ENCODE data around the gene ARMS2.

The ARMS2 gene

DNA sequence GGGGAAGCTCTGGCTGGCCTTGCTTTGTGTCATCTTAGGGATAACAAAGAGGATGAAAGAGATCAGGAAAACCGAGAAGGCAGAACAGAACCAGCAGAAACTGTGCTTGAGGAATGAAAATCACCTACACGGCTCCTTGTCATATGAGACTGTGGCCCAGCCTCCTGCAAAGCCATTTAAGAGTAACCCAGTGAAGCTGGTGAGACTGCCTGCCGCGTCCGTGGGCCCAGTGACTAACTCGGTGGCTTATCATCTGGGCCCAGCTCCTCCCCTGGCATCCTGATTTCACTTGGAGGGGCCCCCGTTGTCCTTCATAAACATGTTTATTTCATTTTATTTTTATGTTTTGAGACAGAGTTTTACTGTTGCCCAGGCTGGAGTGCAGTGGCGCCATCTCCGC lies 37.6 kb downstream of the ARMS2 start:
- no peak overlapping the region for H3K4me2 ChIP-seq (ENCODE audit: low read length)

DNA sequence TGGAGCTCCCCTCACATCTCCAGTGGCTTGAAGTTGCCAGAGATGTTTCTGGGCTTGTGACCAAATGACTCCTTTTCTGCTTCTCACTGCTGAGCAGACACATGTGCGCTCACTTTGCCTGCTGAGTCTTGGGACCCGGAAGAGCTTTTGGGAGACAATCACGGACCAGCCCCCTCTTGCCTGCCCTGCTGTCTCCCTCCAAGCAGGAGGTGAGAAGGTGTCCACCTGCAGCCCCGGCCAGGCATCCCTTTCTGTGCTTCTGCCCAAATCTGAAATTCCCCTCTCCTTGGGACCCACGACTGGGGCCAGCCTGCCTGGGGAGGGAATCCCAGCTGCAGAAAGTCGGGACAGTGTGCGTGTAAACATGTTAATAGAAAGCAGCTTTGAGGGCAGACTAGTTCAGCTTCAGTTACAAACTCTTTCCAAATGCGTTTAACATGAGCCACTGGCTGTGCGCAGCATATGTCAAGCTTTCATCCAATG lies 38.6 kb downstream of the ARMS2 start:
- H3K9me3 ChIP-seq (ENCODE audit: insufficient read depth, low read length): no peaks in the 10 kb centered on the region
- no peaks in the 10 kb centered on the region for H4K20me1 ChIP-seq (ENCODE audit: insufficient read depth, low read length)
- TF ChIP-seq CTCF (IDR thresholded peaks at IDR 0.05; ENCODE audit: low read depth, low read length) (no peak), EZH2phosphoT487 (IDR thresholded peaks at IDR 0.05; ENCODE audit: low read depth) (no peak)
- no peaks in the 10 kb centered on the region for H3K4me1 ChIP-seq (ENCODE audit: low read length)
- H3K9ac ChIP-seq (ENCODE audit: low read length): no peak overlapping the region
- H3K79me2 ChIP-seq (ENCODE audit: low read length): no peaks in the 10 kb centered on the region
- H3K36me3 ChIP-seq (replicated peaks; ENCODE audit: low read depth, low read length): no peaks in the 10 kb centered on the region
- no peak overlapping the region for H3K27ac ChIP-seq (ENCODE audit: low read length)
- H2AFZ ChIP-seq (ENCODE audit: low read depth, low read length): no peak overlapping the region
- H3K4me3 ChIP-seq (ENCODE audit: low read length): no peak overlapping the region
- 0 out of 2 replicates have a peak, but pooled peaks cover 4% of the 10 kb centered on the region for H3K27me3 ChIP-seq (ENCODE audit: low read depth, low read length)
- no peak overlapping the region for H3K4me2 ChIP-seq (ENCODE audit: low read length)

More for the DNA sequence above, 37.6 kb downstream of the ARMS2 start:
- Histone ChIP-seq H3K9ac (ENCODE audit: low read length) (no peak overlapping the region), H3K4me1 (ENCODE audit: low read length) (no peaks in the 10 kb centered on the region), H2AFZ (ENCODE audit: low read depth, low read length) (no peak overlapping the region), H3K27me3 (ENCODE audit: low read depth, low read length) (0 out of 2 replicates have a peak, but pooled peaks cover 4% of the 10 kb centered on the region), H3K36me3 (replicated peaks; ENCODE audit: low read depth, low read length) (no peaks in the 10 kb centered on the region), H3K4me3 (ENCODE audit: low read length) (no peak overlapping the region), H3K9me3 (ENCODE audit: insufficient read depth, low read length) (no peaks in the 10 kb centered on the region), H3K27ac (ENCODE audit: low read length) (no peak overlapping the region), H4K20me1 (ENCODE audit: insufficient read depth, low read length) (no peaks in the 10 kb centered on the region), H3K79me2 (ENCODE audit: low read length) (no peaks in the 10 kb centered on the region)
- TF ChIP-seq CTCF (IDR thresholded peaks at IDR 0.05; ENCODE audit: low read depth, low read length): no peak

DNA sequence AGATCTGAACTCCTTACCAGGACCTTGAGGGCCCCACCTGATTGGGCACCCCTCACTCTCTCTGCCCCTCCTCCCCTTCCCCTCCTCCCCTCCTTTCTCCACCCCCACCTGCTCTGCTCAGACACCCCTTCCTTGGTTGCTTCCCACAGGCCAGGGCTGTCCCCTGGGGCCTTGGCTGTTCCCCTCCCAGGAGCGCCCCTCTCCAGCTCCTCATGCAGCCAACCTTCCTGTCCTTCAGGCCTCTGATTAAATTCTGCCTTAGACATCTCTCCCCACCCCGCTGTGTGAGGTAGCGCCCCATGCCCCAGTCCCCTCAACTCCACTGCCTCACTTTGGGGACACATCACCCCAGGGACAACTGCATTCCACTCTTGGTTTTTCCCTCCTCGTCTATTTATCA lies 39.3 kb downstream of the ARMS2 start:
- Histone ChIP-seq H3K9ac (ENCODE audit: low read length) (no peak overlapping the region), H3K79me2 (ENCODE audit: low read length) (no peaks in the 10 kb centered on the region), H3K36me3 (replicated peaks; ENCODE audit: low read depth, low read length) (no peaks in the 10 kb centered on the region), H3K27ac (ENCODE audit: low read length) (no peak overlapping the region), H2AFZ (ENCODE audit: low read depth, low read length) (no peak overlapping the region), H3K4me1 (ENCODE audit: low read length) (no peaks in the 10 kb centered on the region), H3K4me3 (ENCODE audit: low read length) (no peak overlapping the region), H3K4me2 (ENCODE audit: low read length) (no peak overlapping the region), H4K20me1 (ENCODE audit: insufficient read depth, low read length) (no peaks in the 10 kb centered on the region), H3K27me3 (ENCODE audit: low read depth, low read length) (0 out of 2 replicates have a peak, but pooled peaks cover 4% of the 10 kb centered on the region), H3K9me3 (ENCODE audit: insufficient read depth, low read length) (no peaks in the 10 kb centered on the region)
- no peak for TF ChIP-seq EZH2phosphoT487 (IDR thresholded peaks at IDR 0.05; ENCODE audit: low read depth)
- no peak for TF ChIP-seq CTCF (IDR thresholded peaks at IDR 0.05; ENCODE audit: low read depth, low read length)

DNA sequence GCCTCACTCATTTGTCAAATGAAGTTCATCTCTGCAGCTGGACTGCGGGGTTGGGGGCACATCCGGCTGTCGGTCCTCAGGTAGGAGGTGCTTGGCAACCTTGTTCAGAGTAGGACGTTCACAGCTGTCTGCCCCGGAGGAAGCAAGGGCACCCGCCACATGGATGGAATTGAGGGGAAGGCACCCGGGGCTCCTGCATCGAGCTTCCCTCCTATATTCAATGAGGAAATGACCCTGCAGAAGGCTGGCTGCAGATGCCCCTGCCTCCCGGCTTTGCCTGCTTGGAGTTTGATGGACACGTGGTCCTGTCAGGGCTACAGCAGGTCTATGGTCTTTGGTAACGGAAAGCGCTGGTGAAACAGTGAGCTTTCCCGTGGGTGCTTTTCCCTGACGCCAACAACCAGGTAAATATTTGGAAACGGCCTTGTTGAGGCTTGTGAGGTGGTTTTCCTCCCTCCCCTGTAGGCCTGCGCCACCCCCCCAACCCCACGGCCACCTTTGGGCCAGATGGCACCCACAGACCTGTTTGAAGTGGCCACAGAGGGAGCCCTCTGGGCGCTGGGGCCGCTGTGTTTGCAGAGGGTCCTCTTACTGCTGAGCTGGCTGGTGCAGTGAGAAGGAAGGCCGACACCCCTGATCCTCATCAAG lies 39.8 kb downstream of the ARMS2 start:
- Histone ChIP-seq H3K9me3 (ENCODE audit: insufficient read depth, low read length) (no peaks in the 10 kb centered on the region), H3K36me3 (replicated peaks; ENCODE audit: low read depth, low read length) (no peaks in the 10 kb centered on the region), H3K9ac (ENCODE audit: low read length) (no peak overlapping the region), H3K4me2 (ENCODE audit: low read length) (no peak overlapping the region), H2AFZ (ENCODE audit: low read depth, low read length) (no peak overlapping the region), H3K79me2 (ENCODE audit: low read length) (no peaks in the 10 kb centered on the region), H3K27ac (ENCODE audit: low read length) (no peak overlapping the region), H3K4me3 (ENCODE audit: low read length) (no peak overlapping the region), H4K20me1 (ENCODE audit: insufficient read depth, low read length) (no peaks in the 10 kb centered on the region), H3K4me1 (ENCODE audit: low read length) (no peaks in the 10 kb centered on the region), H3K27me3 (ENCODE audit: low read depth, low read length) (0 out of 2 replicates have a peak, but pooled peaks cover 4% of the 10 kb centered on the region)
- TF ChIP-seq EZH2phosphoT487 (IDR thresholded peaks at IDR 0.05; ENCODE audit: low read depth) (no peak), CTCF (IDR thresholded peaks at IDR 0.05; ENCODE audit: low read depth, low read length) (no peak)

Measured in OCI-LY3 (cell line).